Immature natural killer cell (primary cell): ENCODE results near the gene MYRFL. TPM values are rescaled to one million over a fixed set of nuclear protein-coding genes. Genes with fewer than 3 reads are reported as not detected.
A peak's percentile ranks its signal among the peaks of the same experiment; 100 is the strongest.

Experiments
- DNase-seq, 3 donors: peaks; one replicate each; pipeline ENCODE4 v3.0.0; 2022; ENCODE audit warnings: mixed read lengths in 1 of 3
- H3K27ac Mint-ChIP-seq, 6 donors: one replicate each; pipeline ENCODE4 v1.8.0; 2020; ENCODE audit warnings: mixed read lengths in 6 of 6, mild to moderate bottlenecking in 5 of 6, inconsistent platforms in 4 of 6, moderate library complexity in 3 of 6
- H3K27me3 Mint-ChIP-seq, 3 donors: one replicate each; pipeline ENCODE4 v1.8.0; 2020 to 2021; ENCODE audit warnings: low read depth in 3 of 3, mild to moderate bottlenecking in 3 of 3, mixed read lengths in 3 of 3, moderate library complexity in 3 of 3, inconsistent platforms in 1 of 3
- H3K36me3 Mint-ChIP-seq, 3 donors: one replicate each; pipeline ENCODE4 v1.8.0; 2020; ENCODE audit warnings: mixed read lengths in 3 of 3, inconsistent platforms in 2 of 3, mild to moderate bottlenecking in 2 of 3
- H3K4me1 Mint-ChIP-seq, 2 donors: one replicate each; pipeline ENCODE4 v1.8.0; 2020; ENCODE audit warnings: inconsistent platforms in 2 of 2, mild to moderate bottlenecking in 2 of 2, mixed read lengths in 2 of 2, moderate library complexity in 1 of 2
- H3K4me3 Mint-ChIP-seq, 5 donors: one replicate each; pipeline ENCODE4 v1.8.0; 2020; ENCODE audit warnings: mild to moderate bottlenecking in 5 of 5, mixed read lengths in 5 of 5, inconsistent platforms in 3 of 5, moderate library complexity in 3 of 5
- H3K9me3 Mint-ChIP-seq, 6 donors: one replicate each; pipeline ENCODE4 v1.8.0; 2020; ENCODE audit warnings: mild to moderate bottlenecking in 6 of 6, mixed read lengths in 6 of 6, inconsistent platforms in 4 of 6, moderate library complexity in 3 of 6
- polyA plus RNA-seq, 3 donors: library from polyadenylated mRNA; unstranded; fragments of 300-500 nt; fragmentation: Illumina TruSeq; gene quantifications; one replicate each; pipeline ENCODE4 v1.2.3, GENCODE V29; 2021

Gene MYRFL
- polyA plus RNA-seq, 3 donors from 2014 or later = not detected

- Mint-ChIP-seq H3K9me3 (peaks cover 0 to 7% (median 0%) of the 10 kb centered on the region in 6 donors), H3K36me3 (no peaks in the 10 kb centered on the region), H3K27me3 (peaks cover 0 to 10% (median 4%) of the 10 kb centered on the region in 3 donors), H3K4me3 (no peak overlapping the region), H3K4me1 (no peaks in the 10 kb centered on the region), H3K27ac (no peak overlapping the region)
- DNase-seq = no peak
Measured at GRCh38 chr12:69866698-69867097, 41.7 kb downstream of the MYRFL start.

- H3K9me3 Mint-ChIP-seq = peaks cover 0 to 7% (median 0%) of the 10 kb centered on the region in 6 donors
- H3K4me1 Mint-ChIP-seq = no peaks in the 10 kb centered on the region
- H3K27ac Mint-ChIP-seq = no peak overlapping the region
- H3K36me3 Mint-ChIP-seq = no peaks in the 10 kb centered on the region
- no peak for DNase-seq
- peaks cover 0 to 13% (median 4%) of the 10 kb centered on the region in 3 donors for H3K27me3 Mint-ChIP-seq
- H3K4me3 Mint-ChIP-seq = no peak overlapping the region
Measured at GRCh38 chr12:69868695-69869094, 43.7 kb downstream of the MYRFL start.

DNA sequence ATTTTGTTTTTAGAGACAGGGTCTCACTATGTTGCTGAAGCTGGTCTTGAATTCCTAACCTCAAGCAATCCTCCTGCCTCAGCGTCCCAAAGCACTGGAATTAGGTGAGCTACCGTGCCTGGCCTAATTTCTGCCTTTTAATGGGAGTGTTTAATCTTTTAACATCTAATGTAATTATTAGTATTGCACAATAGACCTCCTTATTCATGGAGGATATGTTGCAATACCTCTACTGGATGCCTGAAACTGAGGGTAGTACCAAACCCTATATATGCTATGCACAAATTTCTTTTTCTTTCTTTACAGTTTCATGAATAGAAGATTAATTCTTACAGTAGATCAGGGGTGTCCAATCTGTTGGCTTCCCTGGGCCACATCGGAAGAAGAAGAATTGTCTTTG, 47.8 kb downstream of the MYRFL start:
- Mint-ChIP-seq H3K4me3 (no peak overlapping the region), H3K9me3 (no peaks in the 10 kb centered on the region), H3K27ac (no peak overlapping the region), H3K27me3 (peaks cover 0 to 14% (median 3%) of the 10 kb centered on the region in 3 donors), H3K4me1 (no peaks in the 10 kb centered on the region), H3K36me3 (no peaks in the 10 kb centered on the region)
- no peak for DNase-seq

DNA sequence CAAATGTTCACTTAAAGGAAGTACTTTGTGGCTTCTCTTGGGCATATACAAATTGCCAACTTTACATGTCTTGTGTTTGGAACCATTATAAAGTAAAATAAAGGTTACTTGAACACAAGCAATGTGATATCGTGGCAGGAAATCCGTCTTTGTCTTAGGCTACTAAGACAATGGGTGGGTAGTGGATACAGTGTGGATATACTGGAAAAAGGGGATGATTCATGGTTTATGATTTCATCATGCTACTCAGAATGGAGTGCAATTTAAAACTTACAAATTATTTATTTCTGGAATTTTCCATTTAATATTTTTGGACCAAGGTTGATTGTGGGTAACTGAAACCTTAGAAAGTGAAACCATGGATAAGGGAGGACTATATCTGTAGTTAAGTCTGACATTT, 48.4 kb downstream of the MYRFL start:
- H3K36me3 Mint-ChIP-seq = no peaks in the 10 kb centered on the region
- no peak overlapping the region for H3K27ac Mint-ChIP-seq
- peaks cover 0 to 15% (median 3%) of the 10 kb centered on the region in 3 donors for H3K27me3 Mint-ChIP-seq
- H3K4me3 Mint-ChIP-seq = no peak overlapping the region
- H3K4me1 Mint-ChIP-seq = no peaks in the 10 kb centered on the region
- H3K9me3 Mint-ChIP-seq = no peaks in the 10 kb centered on the region
- DNase-seq = no peak

DNA sequence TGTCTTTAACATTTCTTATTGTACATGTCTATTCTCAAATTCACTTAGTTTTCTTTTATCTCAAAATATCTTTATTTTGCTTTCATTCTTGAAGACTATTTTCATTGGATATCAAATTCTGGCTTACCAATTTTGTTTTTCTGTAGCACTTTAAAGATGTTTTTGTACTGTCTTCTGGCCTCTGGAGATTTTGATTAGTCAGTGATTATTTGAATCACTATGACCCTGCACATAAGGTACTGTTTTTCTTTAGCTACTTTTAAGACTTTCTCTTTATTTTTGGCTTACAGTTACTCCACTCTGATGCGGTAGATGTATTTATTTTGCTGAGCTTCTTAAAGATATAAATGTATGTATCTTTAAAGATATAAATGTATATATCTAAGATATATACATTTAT, 49.6 kb downstream of the MYRFL start:
- no peaks in the 10 kb centered on the region for H3K9me3 Mint-ChIP-seq
- H3K27me3 Mint-ChIP-seq = peaks cover 0 to 14% (median 3%) of the 10 kb centered on the region in 3 donors
- H3K27ac Mint-ChIP-seq = no peak overlapping the region
- peaks cover 5% of the 10 kb centered on the region in 2 donors for H3K4me1 Mint-ChIP-seq
- H3K36me3 Mint-ChIP-seq = no peaks in the 10 kb centered on the region
- no peak overlapping the region for H3K4me3 Mint-ChIP-seq
- no peak for DNase-seq

- DNase-seq = no peak
- Mint-ChIP-seq H3K9me3 (no peaks in the 10 kb centered on the region), H3K4me3 (no peak overlapping the region), H3K27me3 (peaks cover 0 to 14% (median 3%) of the 10 kb centered on the region in 3 donors), H3K4me1 (peaks cover 5% of the 10 kb centered on the region in 2 donors), H3K36me3 (no peaks in the 10 kb centered on the region), H3K27ac (no peak overlapping the region)
Measured at GRCh38 chr12:69875416-69875935, 50.4 kb downstream of the MYRFL start.

DNA sequence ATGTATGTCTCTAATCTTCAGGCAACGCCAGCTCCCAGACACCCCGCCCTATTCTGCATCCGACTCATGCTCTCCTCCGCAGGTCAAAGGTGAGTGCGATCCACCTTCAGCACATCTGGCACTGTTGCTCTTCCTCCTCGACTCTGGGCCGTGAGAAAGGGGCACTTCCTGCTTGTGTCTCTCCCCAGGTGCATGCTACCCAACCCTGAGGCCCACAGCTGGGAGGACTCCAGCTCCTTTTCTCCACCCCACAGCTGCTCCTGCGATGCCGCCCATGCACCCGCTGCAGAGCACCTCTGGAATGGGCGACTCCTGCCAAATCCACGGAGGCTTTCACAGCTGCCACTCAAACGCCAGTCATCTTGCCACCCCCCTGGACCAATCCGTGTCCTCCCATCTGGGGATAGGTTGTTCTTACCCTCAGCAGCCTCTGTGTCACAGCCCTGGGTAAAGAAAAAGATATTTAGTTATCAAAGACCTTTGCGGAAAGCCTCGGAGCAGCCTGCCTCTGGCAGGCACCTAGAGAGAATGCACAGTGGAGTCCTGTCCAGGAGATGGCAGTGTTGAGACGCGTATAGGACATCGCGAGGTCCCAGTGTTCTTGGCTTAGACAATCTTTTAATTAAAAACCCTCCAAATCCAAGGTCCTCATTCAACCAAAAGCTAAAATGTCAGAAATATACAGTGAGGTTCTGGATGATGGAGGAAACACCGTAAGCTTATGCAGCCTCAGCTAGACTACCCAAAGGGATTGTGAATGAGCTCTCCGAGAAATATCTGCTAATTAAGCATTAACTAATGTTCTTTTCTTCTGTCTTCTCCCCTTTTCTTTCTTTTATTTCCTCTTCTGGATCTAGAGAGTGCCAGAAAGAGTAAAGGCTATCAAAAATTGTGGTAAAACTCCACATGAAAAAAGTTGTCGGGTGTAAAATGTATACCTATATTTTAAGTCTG, 54.3 kb downstream of the MYRFL start:
- Mint-ChIP-seq H3K36me3 (no peaks in the 10 kb centered on the region), H3K27me3 (peaks cover 0 to 10% (median 3%) of the 10 kb centered on the region in 3 donors), H3K27ac (no peak overlapping the region), H3K4me1 (peaks cover 5% of the 10 kb centered on the region in 2 donors), H3K4me3 (no peak overlapping the region), H3K9me3 (no peaks in the 10 kb centered on the region)
- peak; percentile 38 to 58 (median 55) for DNase-seq

GRCh38 chr12:69880571-69880970, 55.5 kb downstream of the MYRFL start:
- no peaks in the 10 kb centered on the region for H3K9me3 Mint-ChIP-seq
- peaks cover 5% of the 10 kb centered on the region in 2 donors for H3K4me1 Mint-ChIP-seq
- H3K27ac Mint-ChIP-seq = no peak overlapping the region
- H3K36me3 Mint-ChIP-seq = no peaks in the 10 kb centered on the region
- no peak for DNase-seq
- H3K27me3 Mint-ChIP-seq = peaks cover 0 to 10% (median 2%) of the 10 kb centered on the region in 3 donors
- no peak overlapping the region for H3K4me3 Mint-ChIP-seq

DNA sequence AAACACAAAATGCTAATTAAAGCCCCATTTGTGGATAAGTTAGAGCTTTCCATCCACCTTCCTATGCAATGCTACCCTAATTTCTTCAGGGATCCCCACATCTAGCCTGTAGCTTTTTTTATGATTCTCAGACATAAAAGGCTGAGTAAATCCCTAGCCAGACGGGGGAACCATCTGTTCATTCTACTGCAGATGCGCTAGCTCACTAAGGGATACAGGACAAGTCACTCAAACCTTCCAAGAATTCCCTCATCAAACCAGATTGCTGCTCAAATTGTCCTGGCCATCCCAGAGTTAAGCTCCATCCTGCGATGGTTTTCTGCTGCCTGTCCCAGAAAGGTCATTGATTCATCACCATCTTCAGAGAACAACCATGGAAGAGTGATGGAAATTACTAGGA, 56.7 kb downstream of the MYRFL start:
- H3K27ac Mint-ChIP-seq = no peak overlapping the region

GRCh38 chr12:69884386-69884785, 59.4 kb downstream of the MYRFL start:
- Mint-ChIP-seq H3K4me1 (no peaks in the 10 kb centered on the region), H3K27me3 (peaks cover 0 to 3% (median 0%) of the 10 kb centered on the region in 3 donors), H3K4me3 (no peak overlapping the region), H3K36me3 (no peaks in the 10 kb centered on the region), H3K27ac (no peak overlapping the region), H3K9me3 (no peaks in the 10 kb centered on the region)
- DNase-seq = no peak

More for the DNA sequence above, 56.7 kb downstream of the MYRFL start:
- no peak for DNase-seq
- H3K4me1 Mint-ChIP-seq = peaks cover 5% of the 10 kb centered on the region in 2 donors
- peaks cover 0 to 10% (median 0%) of the 10 kb centered on the region in 3 donors for H3K27me3 Mint-ChIP-seq
- H3K4me3 Mint-ChIP-seq = no peak overlapping the region
- no peaks in the 10 kb centered on the region for H3K9me3 Mint-ChIP-seq
- H3K36me3 Mint-ChIP-seq = no peaks in the 10 kb centered on the region

GRCh38 chr12:69885658-69886057, 60.6 kb downstream of the MYRFL start:
- Mint-ChIP-seq H3K27me3 (no peaks in the 10 kb centered on the region), H3K4me1 (no peaks in the 10 kb centered on the region), H3K9me3 (no peaks in the 10 kb centered on the region), H3K36me3 (no peaks in the 10 kb centered on the region), H3K4me3 (no peak overlapping the region), H3K27ac (no peak overlapping the region)
- DNase-seq = no peak

DNA sequence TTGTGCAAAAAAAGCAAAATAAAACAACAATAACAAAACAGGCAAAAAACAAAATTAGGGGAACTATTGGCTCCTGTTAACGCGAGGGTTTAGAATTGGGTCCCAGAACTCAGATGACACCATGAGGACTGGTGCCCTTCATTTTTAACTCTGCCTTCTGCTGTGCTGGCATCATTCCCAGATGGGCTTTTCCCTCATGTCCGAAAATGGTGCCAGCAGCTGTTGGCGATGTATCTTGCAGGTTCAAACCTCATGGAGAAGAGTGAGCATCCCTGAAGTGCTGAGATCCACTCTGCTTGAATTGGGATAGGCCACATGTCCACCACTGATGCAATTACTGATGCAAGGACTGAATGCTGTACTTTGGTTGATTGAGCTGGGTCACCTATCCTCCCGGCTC, 61.1 kb downstream of the MYRFL start:
- Mint-ChIP-seq H3K27ac (no peak overlapping the region), H3K4me1 (no peaks in the 10 kb centered on the region), H3K9me3 (no peaks in the 10 kb centered on the region), H3K36me3 (no peaks in the 10 kb centered on the region), H3K4me3 (no peak overlapping the region), H3K27me3 (no peaks in the 10 kb centered on the region)
- no peak for DNase-seq

DNA sequence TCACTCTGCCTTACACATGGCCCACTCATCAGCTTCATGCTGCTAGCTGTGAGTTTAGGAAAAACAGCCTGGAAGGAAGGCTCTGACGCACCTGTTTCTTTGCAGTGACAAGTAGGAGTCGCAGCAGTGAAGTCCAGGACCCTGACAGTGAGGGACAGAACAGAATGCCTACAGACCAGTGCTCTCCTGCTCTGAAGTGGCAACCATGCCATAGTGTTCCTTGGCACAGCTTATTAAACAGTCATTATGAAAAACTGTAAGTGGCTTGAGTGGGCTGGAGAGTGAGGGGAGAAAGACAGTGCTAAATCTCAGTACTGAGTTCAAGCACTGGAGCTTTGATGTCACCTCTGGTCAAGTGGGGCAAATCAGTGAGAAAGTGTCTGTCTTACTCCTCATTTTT, 61.7 kb downstream of the MYRFL start:
- no peaks in the 10 kb centered on the region for H3K9me3 Mint-ChIP-seq
- no peak overlapping the region for H3K27ac Mint-ChIP-seq
- H3K27me3 Mint-ChIP-seq = no peaks in the 10 kb centered on the region
- no peaks in the 10 kb centered on the region for H3K4me1 Mint-ChIP-seq
- no peak overlapping the region for H3K4me3 Mint-ChIP-seq
- no peak for DNase-seq
- H3K36me3 Mint-ChIP-seq = no peaks in the 10 kb centered on the region

DNA sequence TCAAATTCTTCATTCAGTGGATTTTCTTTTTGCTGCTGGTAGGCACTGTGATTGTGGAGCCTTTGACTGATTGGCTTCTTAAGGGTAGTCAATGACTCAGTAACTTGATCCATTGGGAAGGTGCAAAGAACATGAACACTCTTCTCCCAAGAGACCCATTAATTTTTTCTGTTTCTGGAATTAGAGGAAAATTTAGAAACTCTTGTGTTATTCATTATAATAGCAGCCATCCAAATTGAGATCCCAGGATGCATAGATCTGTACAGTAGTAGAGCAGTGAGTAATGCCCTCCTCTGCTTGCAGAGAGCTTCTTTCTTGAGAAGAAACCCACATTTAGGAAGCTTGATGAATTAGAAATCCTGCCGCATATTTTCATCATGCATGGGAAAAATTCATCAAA, 63.9 kb downstream of the MYRFL start:
- DNase-seq = no peak
- H3K4me1 Mint-ChIP-seq = no peaks in the 10 kb centered on the region
- no peak overlapping the region for H3K27ac Mint-ChIP-seq
- H3K36me3 Mint-ChIP-seq = no peaks in the 10 kb centered on the region
- no peaks in the 10 kb centered on the region for H3K27me3 Mint-ChIP-seq
- H3K9me3 Mint-ChIP-seq = no peaks in the 10 kb centered on the region
- H3K4me3 Mint-ChIP-seq = no peak overlapping the region
